OCI-LY3 (cell line): ENCODE results near the gene PLCB1.

Experiments used
- H2AFZ ChIP-seq: fragments of 200-600, 300-600 bp; shearing (Covaris generic); 2 replicates; pipeline ENCODE4 v1.6.0; 2014; ENCODE audit warnings: antibody characterized with exemption, low read depth, low read length
- H3K27ac ChIP-seq: fragments of 200-600, 300-600 bp; sonication (generic); 2 replicates; pipeline ENCODE4 v1.5.1; 2014; ENCODE audit warnings: mild to moderate bottlenecking, low read length, moderate library complexity, mixed read lengths
- H3K27me3 ChIP-seq: fragments of 200-600, 300-600 bp; sonication (generic); 2 replicates; pipeline ENCODE4 v1.6.1; 2014; ENCODE audit warnings: low read depth, low read length, mixed read lengths
- H3K36me3 ChIP-seq: fragments of 200-600, 300-600 bp; sonication (generic); replicated peaks from 2 replicates; pipeline ENCODE3; 2014; ENCODE audit warnings: low read depth, low read length, mixed read lengths
- H3K4me1 ChIP-seq: fragments of 300-600, 200-600 bp; sonication (generic); 2 replicates; pipeline ENCODE4 v1.6.1; 2014; ENCODE audit warnings: low read length, mixed read lengths
- H3K4me2 ChIP-seq: fragments of 200-600, 300-600 bp; sonication (generic); 2 replicates; pipeline ENCODE4 v1.6.1; 2014; ENCODE audit warnings: low read length, mixed read lengths
- H3K4me3 ChIP-seq: fragments of 300-600, 200-600 bp; sonication (generic); 2 replicates; pipeline ENCODE4 v1.5.1; 2014; ENCODE audit warnings: antibody characterized with exemption, mild to moderate bottlenecking, low read length, moderate library complexity
- H3K79me2 ChIP-seq: fragments of 300-600, 200-600 bp; shearing (Covaris generic); 2 replicates; pipeline ENCODE4 v1.6.1; 2014; ENCODE audit warnings: mild to moderate bottlenecking, low read length, mixed read lengths
- H3K9ac ChIP-seq: fragments of 300-600, 200-600 bp; shearing (Covaris generic); 2 replicates; pipeline ENCODE4 v1.6.0; 2014; ENCODE audit warnings: mild to moderate bottlenecking, low read length, moderate library complexity
- H3K9me3 ChIP-seq: fragments of 200-600, 300-600 bp; shearing (Covaris generic); 2 replicates; pipeline ENCODE4 v1.6.1; 2014; ENCODE audit warnings: low read length, mixed read lengths; ENCODE audit not compliant: insufficient read depth
- H4K20me1 ChIP-seq: fragments of 200-600, 300-600 bp; sonication (generic); 2 replicates; pipeline ENCODE4 v1.6.1; 2016; ENCODE audit warnings: low read length, mixed read lengths; ENCODE audit not compliant: insufficient read depth
- EZH2phosphoT487 ChIP-seq: fragments of 200-600 bp; shearing (Covaris generic); IDR thresholded peaks from 2 replicates; pipeline ENCODE4 v1.6.1; 2018; ENCODE audit warnings: antibody characterized with exemption, mixed run types, low read depth
- TF ChIP-seq, protein P1 (sequence below): fragments of 200-600, 300-600 bp; sonication (generic); IDR thresholded peaks from 2 replicates; pipeline ENCODE4 v1.5.1; 2014; ENCODE audit warnings: antibody characterized with exemption, low read length, low read depth

PLCB1 gene

DNA sequence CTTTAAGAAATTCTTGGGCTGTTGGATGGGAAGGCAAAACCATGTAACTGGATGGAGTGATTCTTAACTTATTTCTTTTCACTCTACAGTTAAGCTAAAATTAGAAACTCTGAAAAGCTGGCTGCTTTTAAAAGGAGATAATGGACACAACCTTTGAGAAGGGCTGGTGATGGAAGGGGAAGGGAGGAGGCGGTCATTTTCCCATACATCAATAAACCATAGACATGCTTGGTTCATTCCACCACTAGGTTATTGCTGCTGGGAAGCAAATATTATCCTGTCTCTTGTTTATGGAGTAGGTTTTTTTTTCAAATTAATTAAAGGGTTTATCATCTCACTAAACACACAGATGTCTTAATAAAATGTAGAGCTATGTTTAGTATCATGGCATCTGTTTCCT lies 76.2 kb downstream of the PLCB1 start:
- no peak overlapping the region for H3K9ac ChIP-seq
- no peak overlapping the region for H3K27ac ChIP-seq
- no peaks in the 10 kb centered on the region for H3K36me3 ChIP-seq
- H3K4me3 ChIP-seq, result no peak overlapping the region
- H3K4me1 ChIP-seq, result peaks cover 17% of the 10 kb centered on the region
- peaks cover 4% of the 10 kb centered on the region for H3K27me3 ChIP-seq
- H4K20me1 ChIP-seq, result no peaks in the 10 kb centered on the region
- H2AFZ ChIP-seq, result no peak overlapping the region
- H3K79me2 ChIP-seq, result no peaks in the 10 kb centered on the region
- H3K4me2 ChIP-seq, result no peak overlapping the region
- no peak for TF ChIP-seq EZH2phosphoT487
- TF ChIP-seq, protein P1, sequence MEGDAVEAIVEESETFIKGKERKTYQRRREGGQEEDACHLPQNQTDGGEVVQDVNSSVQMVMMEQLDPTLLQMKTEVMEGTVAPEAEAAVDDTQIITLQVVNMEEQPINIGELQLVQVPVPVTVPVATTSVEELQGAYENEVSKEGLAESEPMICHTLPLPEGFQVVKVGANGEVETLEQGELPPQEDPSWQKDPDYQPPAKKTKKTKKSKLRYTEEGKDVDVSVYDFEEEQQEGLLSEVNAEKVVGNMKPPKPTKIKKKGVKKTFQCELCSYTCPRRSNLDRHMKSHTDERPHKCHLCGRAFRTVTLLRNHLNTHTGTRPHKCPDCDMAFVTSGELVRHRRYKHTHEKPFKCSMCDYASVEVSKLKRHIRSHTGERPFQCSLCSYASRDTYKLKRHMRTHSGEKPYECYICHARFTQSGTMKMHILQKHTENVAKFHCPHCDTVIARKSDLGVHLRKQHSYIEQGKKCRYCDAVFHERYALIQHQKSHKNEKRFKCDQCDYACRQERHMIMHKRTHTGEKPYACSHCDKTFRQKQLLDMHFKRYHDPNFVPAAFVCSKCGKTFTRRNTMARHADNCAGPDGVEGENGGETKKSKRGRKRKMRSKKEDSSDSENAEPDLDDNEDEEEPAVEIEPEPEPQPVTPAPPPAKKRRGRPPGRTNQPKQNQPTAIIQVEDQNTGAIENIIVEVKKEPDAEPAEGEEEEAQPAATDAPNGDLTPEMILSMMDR, result no peak
- no peaks in the 10 kb centered on the region for H3K9me3 ChIP-seq

- no peak for TF ChIP-seq EZH2phosphoT487
- TF ChIP-seq, protein P1, result no peak
- Histone ChIP-seq H3K4me2 (no peak overlapping the region), H3K4me1 (peaks cover 19% of the 10 kb centered on the region), H2AFZ (no peak overlapping the region), H3K4me3 (no peak overlapping the region), H3K27ac (no peak overlapping the region), H3K9ac (no peak overlapping the region), H3K9me3 (no peaks in the 10 kb centered on the region), H4K20me1 (no peaks in the 10 kb centered on the region), H3K36me3 (no peaks in the 10 kb centered on the region), H3K79me2 (no peaks in the 10 kb centered on the region), H3K27me3 (peaks cover 4% of the 10 kb centered on the region)
Observed at GRCh38 chr20:8209061-8209460, 77.0 kb downstream of the PLCB1 start.

GRCh38 chr20:8210749-8211148 lies 78.7 kb downstream of the PLCB1 start:
- Histone ChIP-seq H2AFZ (no peak overlapping the region), H3K27me3 (peaks cover 4% of the 10 kb centered on the region), H3K9ac (no peak overlapping the region), H3K27ac (no peak overlapping the region), H3K36me3 (no peaks in the 10 kb centered on the region), H4K20me1 (no peaks in the 10 kb centered on the region), H3K4me2 (no peak overlapping the region), H3K9me3 (no peaks in the 10 kb centered on the region), H3K4me1 (peaks cover 19% of the 10 kb centered on the region), H3K4me3 (no peak overlapping the region), H3K79me2 (no peaks in the 10 kb centered on the region)
- TF ChIP-seq, protein P1, result no peak

GRCh38 chr20:8212286-8212685 lies 80.2 kb downstream of the PLCB1 start:
- Histone ChIP-seq H3K9me3 (no peaks in the 10 kb centered on the region), H3K9ac (no peak overlapping the region), H3K4me2 (peak overlapping the region; percentile 33), H2AFZ (no peak overlapping the region), H3K27me3 (peaks cover 4% of the 10 kb centered on the region), H3K36me3 (no peaks in the 10 kb centered on the region), H4K20me1 (no peaks in the 10 kb centered on the region), H3K27ac (no peak overlapping the region), H3K4me1 (peaks cover 24% of the 10 kb centered on the region), H3K79me2 (no peaks in the 10 kb centered on the region), H3K4me3 (no peak overlapping the region)
- no peak for TF ChIP-seq EZH2phosphoT487
- TF ChIP-seq, protein P1, result no peak
